ENCODE results near the gene RBM14.
"Not testable (repeated sequence)": the region's sequence is repeated elsewhere in the genome, so short reads cannot be mapped to it uniquely, and the experiment has no call there.

- TF ChIP-seq CTCF, POLR2A (IDR thresholded peaks at IDR 0.05): not testable (repeated sequence)
Measured at GRCh38 chr11:66606608-66607007, 9.8 kb upstream of the RBM14 start.

All from testis (tissue), 2 donors.